Measurements from ENCODE around the gene TATDN3.

TATDN3 gene

DNA sequence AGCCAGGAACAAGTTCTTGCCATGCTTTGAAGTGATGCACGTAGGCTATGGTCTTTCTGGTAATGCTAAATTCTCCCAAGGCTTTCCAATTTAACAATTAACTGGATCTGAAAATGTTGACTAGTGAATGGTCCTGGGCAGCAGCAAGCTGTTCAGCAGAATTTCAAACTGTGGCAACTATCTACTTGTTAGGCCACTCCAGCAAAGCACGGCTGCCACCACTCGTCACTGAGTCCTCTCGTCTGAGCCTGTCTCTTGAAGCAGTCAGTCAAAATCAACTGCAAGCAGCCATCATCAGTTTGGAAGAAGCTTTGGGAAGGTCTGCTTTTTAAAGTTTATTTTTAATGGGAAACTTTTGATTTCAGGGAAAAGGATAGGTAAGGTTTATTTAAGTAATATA lies 72.5 kb downstream of the TATDN3 start:
- TF ChIP-seq, protein P1, sequence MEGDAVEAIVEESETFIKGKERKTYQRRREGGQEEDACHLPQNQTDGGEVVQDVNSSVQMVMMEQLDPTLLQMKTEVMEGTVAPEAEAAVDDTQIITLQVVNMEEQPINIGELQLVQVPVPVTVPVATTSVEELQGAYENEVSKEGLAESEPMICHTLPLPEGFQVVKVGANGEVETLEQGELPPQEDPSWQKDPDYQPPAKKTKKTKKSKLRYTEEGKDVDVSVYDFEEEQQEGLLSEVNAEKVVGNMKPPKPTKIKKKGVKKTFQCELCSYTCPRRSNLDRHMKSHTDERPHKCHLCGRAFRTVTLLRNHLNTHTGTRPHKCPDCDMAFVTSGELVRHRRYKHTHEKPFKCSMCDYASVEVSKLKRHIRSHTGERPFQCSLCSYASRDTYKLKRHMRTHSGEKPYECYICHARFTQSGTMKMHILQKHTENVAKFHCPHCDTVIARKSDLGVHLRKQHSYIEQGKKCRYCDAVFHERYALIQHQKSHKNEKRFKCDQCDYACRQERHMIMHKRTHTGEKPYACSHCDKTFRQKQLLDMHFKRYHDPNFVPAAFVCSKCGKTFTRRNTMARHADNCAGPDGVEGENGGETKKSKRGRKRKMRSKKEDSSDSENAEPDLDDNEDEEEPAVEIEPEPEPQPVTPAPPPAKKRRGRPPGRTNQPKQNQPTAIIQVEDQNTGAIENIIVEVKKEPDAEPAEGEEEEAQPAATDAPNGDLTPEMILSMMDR (IDR thresholded peaks at IDR 0.05): no peak

Measured in LNCAP (cell line).